Measurements from ENCODE around the gene GAS6. TPM values are rescaled to one million over a fixed set of nuclear protein-coding genes. Genes with fewer than 3 reads are reported as not detected.
A peak's percentile ranks its signal among the peaks of the same experiment; 100 is the strongest.

The GAS6 gene
- total RNA-seq, 1 donor from 2014 or later: 0.62 TPM

DNA sequence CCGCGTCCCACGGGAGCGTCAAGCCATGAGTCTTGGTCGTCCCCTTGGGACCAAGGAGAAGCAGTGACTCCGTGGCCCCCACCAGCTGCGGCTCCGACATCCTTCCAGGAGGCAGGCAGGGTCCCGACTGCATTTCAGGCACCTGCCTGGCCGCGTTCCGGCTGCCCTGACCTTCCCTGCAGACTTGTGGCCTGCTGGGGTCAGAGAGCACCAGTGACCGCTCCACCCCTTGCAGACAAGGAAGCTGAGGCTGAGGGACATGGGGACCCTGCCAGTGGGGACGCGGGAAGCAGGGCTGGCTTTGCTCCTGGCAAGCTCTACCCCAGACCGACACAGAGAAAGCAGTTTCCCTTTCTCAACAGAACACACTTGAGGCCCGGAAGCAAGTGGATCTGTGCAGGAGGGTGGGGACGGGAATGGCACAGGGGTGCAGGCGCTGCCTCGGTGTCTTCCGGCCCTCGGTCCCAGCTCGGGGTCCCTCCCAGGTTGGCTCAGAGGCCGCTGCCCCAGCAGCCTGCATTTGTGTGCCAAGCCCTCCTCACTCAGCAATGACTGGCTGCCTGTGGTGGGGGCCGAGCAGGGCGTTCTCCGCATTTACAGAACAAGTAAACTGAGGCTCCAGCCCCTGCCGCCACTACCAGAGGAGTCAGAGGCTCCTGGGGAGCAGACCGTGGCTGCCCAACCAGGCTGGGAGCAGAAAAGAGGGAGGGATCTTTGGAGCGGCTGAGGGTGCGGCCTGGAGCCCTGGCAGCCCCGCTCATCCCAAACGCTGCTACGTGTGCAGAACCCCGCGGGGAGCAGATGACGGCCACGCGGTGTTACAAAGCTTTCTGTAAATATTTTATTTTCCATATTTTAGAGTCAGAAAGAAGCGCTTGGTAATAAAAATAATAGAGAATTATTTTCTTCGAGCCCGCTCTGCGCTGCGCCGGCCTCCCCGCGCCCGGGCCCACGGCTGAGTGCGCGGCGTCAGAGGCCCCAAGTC is 43.9 kb downstream of the GAS6 start:
- no peak overlapping the region for H3K4me3 Mint-ChIP-seq
- H3K36me3 Mint-ChIP-seq (ENCODE audit: low read depth): peaks cover 8% of the 10 kb centered on the region
- no peak for DNase-seq (ENCODE audit: low spot score)
- no peak overlapping the region for H3K27ac Mint-ChIP-seq
- H3K4me1 Mint-ChIP-seq (ENCODE audit: low read depth): peaks cover 22% of the 10 kb centered on the region
- H3K27me3 Mint-ChIP-seq (ENCODE audit: insufficient read depth): no peaks in the 10 kb centered on the region
- intact Hi-C loops (cut with micrococcal nuclease): loop anchor here (5.0 kb wide), 2 partner anchors 307 to 327 kb away; no protein-coding TSS in a partner anchor
- no peaks in the 10 kb centered on the region for H3K9me3 Mint-ChIP-seq

DNA sequence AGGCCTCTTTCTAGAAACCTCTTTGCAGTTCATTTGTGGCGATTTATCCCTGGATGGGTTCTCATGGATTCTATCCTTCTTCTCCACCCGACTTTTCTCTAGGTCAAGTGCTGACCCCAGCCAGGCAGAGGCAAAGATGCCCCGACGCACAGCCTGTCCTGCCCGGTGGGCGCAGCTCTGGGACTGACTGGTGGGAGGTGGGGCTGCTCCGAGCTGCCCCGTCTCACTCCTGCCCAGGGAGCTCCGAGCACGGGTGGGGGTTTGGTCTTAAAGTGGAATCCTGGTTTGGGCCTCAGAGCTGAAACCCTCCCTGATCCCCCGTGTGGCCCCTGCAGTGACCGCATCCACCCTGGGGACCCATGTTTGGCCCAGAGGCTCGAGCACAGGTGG is 44.5 kb downstream of the GAS6 start:
- Mint-ChIP-seq H3K9me3 (no peaks in the 10 kb centered on the region), H3K4me3 (no peak overlapping the region), H3K27me3 (ENCODE audit: insufficient read depth) (no peaks in the 10 kb centered on the region), H3K27ac (no peak overlapping the region), H3K4me1 (ENCODE audit: low read depth) (peaks cover 22% of the 10 kb centered on the region), H3K36me3 (ENCODE audit: low read depth) (peaks cover 8% of the 10 kb centered on the region)
- no peak for DNase-seq (ENCODE audit: low spot score)
- intact Hi-C loops (cut with micrococcal nuclease): loop anchor here (5.0 kb wide), 2 partner anchors 308 to 328 kb away; no protein-coding TSS in a partner anchor

DNA sequence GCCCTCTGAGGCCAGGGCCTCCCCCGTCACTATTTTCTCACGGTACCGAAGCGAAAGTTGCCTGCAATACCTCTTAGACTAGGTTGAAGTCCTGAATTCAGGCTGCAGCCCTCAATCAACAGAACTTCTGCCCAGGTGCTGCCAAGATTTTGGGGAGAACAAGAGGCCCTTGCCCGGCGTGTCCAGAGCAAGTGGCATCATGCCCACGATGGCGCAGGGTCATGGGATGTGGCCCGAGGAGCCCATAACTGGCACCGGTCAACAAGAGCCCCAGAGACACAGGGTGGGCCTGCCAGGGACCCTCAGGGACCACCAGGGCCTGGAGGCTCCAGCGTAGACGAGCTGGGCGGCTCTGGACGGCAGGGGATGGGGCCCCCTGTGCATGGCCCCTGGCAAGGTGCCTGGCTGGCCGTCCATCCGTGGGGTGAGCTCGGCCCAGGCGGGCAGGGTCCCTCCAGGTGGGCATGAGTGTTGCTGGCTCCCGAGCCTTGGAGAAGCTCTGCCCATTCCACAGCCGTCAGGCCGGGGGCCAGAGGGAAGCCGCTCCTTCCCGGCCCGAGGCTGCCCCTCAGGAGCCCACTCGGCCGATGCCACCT is 45.1 kb downstream of the GAS6 start:
- Mint-ChIP-seq H3K4me3 (no peak overlapping the region), H3K27me3 (ENCODE audit: insufficient read depth) (no peaks in the 10 kb centered on the region), H3K9me3 (no peaks in the 10 kb centered on the region), H3K27ac (no peak overlapping the region), H3K4me1 (ENCODE audit: low read depth) (peaks cover 22% of the 10 kb centered on the region), H3K36me3 (ENCODE audit: low read depth) (peaks cover 8% of the 10 kb centered on the region)
- no peak for DNase-seq (ENCODE audit: low spot score)
- intact Hi-C loops (cut with micrococcal nuclease): loop anchor here (5.0 kb wide), 2 partner anchors 309 to 329 kb away; no protein-coding TSS in a partner anchor

DNA sequence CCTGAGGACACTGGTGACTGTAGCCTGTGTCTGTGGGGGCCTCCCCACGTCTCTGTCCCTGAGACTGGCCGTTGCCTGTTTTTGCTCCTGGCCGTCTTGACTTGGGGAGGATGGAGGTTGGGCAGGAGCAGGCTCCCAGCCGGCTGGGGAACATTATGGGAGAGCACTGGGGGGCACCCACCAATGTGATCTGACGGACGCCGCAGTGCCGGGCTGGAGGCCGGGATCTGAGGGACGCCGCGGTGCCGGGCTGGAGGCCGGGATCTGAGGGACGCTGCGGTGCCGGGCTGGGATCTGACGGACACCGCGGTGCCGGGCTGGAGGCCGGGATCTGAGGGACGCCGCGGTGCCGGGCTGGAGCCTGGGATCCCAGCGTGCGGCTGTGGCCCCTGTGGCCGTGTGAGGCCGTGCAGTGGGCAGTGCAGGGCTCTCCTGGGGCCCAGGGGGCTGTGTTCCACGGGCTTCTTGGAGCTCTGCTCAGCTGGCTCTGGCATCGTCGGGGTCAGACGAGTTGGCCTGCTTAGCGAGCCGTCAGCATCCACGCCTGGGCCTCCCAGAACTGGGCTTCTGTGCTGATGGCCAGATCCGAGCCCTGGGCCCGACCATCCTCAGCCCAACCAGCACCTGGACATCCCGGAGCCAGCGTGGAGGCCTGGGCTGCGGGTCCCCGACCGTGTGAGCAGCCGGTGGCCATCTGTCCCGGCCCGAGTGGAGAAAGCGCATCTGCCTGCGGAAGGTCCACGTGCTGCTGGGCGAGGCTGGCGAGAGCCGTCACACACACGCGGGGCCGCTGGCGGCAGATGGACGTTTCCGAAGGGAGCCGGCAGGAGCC is 45.8 kb downstream of the GAS6 start:
- H3K27ac Mint-ChIP-seq: no peak overlapping the region
- peaks cover 8% of the 10 kb centered on the region for H3K36me3 Mint-ChIP-seq (ENCODE audit: low read depth)
- H3K9me3 Mint-ChIP-seq: no peaks in the 10 kb centered on the region
- peaks cover 22% of the 10 kb centered on the region for H3K4me1 Mint-ChIP-seq (ENCODE audit: low read depth)
- no peaks in the 10 kb centered on the region for H3K27me3 Mint-ChIP-seq (ENCODE audit: insufficient read depth)
- intact Hi-C loops (cut with micrococcal nuclease): loop anchor here (1.0 to 5.0 kb wide), 7 partner anchors 86 to 417 kb away; partner anchors contain the start of gene CDC16
- H3K4me3 Mint-ChIP-seq: no peak overlapping the region
- no peak for DNase-seq (ENCODE audit: low spot score)

DNA sequence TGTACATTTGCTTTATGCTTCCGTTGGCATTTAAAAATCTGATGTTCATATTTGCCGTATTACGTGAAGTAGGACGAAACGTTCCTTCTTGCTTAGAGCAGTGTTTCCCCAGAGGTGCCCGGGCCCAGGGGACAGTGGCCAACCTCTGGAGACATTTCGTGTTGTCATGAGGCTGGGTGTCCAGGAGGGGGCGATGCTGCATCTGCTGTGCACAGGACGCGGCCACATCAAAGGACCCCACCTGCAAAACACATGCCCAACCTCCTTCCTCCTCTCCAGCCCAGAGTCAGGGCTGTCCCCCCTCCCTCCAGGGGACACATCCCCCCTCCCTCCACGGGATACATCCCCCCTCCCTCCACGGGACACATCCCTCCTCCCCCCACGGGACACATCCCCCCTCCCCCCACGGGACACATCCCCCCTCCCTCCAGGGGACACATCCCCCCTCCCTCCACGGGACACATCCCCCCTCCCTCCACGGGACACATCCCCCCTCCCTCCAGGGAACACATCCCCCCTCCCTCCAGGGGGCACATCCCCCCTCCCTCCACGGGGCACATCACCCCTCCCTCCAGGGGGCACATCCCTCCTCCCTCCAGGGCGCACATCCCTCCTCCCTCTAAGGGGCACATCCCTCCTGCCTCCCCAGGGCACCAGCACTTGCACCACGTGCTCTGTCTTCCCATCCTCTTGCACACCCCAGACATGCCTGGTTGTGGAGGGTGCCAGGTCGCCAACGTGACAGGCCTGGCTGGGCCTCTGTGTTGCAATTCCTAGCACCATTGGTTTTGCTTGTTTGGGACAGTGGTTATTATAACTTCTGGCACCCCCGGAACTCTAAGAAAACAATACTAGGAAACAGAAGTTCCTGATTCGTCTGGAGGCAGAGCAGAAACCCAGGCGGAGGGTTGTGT is 46.7 kb downstream of the GAS6 start:
- Mint-ChIP-seq H3K36me3 (ENCODE audit: low read depth) (peaks cover 8% of the 10 kb centered on the region), H3K27me3 (ENCODE audit: insufficient read depth) (no peaks in the 10 kb centered on the region), H3K27ac (peak overlapping the region; percentile 72), H3K9me3 (no peaks in the 10 kb centered on the region), H3K4me1 (ENCODE audit: low read depth) (peaks cover 22% of the 10 kb centered on the region), H3K4me3 (peak overlapping the region; percentile 92)
- DNase-seq (ENCODE audit: low spot score): peak; percentile 79
- intact Hi-C loops (cut with micrococcal nuclease): loop anchor here (1.0 to 5.0 kb wide), 7 partner anchors 87 to 418 kb away; partner anchors contain the start of gene CDC16

DNA sequence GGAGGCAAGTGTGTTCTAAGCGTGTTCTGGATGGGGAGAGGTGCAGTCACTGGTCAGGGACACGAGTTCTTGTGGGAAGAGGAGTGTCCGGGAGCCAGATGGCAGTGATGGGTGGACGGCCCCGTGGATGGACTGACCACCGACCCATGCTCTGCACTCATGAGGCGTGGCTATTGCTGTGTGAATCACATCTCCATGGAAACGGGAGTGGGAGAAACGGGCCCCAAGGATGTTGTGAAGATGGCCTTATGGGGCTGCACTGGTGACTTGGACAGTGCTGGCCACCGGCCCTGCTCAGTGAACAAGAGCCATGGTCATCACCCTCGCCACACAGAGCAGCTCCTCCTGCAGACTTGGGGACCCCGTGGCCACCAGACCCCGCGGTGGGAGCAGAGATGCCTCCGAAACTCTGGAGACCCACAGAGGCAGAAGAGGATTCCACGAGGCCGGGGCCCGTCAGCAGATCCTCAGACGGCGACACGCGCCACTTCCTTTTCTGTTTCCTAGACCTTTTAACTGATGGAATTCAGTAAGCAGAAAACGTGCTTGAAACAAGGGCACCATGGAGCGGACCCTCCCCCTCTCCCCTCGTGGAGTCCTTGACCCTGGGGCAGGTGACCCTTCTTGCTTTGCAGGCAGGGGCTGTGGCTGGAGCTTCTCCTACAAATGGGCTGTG is 47.5 kb downstream of the GAS6 start:
- Mint-ChIP-seq H3K4me3 (peak overlapping the region; percentile 92), H3K36me3 (ENCODE audit: low read depth) (peaks cover 8% of the 10 kb centered on the region), H3K9me3 (no peaks in the 10 kb centered on the region), H3K4me1 (ENCODE audit: low read depth) (peaks cover 22% of the 10 kb centered on the region), H3K27ac (peak overlapping the region; percentile 72), H3K27me3 (ENCODE audit: insufficient read depth) (no peaks in the 10 kb centered on the region)
- intact Hi-C loops (cut with micrococcal nuclease): loop anchor here (2.0 to 5.0 kb wide), 4 partner anchors 250 to 418 kb away; partner anchors contain the start of gene CDC16
- no peak for DNase-seq (ENCODE audit: low spot score)

DNA sequence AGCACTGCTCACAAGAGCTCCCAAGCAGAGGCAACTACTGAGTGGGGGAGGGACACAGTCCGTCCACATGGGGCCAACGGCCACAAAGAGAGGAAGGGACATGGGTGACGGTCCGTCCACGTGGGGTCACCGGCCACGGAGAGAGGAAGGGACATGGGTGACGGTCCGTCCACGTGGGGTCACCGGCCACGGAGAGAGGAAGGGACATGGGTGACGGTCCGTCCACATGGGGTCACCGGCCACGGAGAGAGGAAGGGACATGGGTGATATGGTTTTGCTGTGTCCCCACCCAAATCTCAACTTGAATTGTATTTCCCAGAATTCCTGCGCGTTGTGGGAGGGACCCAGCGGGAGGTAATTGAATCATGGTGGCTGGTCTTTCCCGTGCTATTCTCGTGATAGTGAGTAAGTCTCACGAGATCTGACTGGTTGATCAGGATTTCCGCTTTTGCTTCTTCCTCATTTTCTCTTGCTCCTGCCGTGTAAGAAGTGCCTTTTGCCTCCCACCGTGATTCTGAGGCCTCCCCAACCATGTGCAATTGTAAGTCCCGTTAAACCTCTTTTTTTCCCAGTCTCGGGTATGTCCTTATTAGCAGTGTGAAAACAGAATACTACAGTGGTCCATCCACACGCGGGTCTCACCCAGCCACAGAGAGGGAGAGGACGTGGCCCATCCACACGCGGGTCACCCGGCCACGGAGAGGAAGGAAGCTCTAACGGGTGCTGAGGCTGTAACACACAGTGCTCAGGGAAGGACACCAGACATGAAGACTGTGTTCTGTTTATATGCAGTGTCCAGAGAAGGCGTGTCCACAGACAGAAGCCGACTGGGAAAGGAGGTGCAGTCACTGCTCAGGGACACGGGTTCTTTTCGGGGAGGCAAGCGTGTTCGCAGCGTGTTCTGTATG is 48.5 kb downstream of the GAS6 start:
- Mint-ChIP-seq H3K36me3 (ENCODE audit: low read depth) (peaks cover 8% of the 10 kb centered on the region), H3K9me3 (peaks cover under 1% of the 10 kb centered on the region), H3K27me3 (ENCODE audit: insufficient read depth) (no peaks in the 10 kb centered on the region), H3K4me3 (peak overlapping the region; percentile 92), H3K27ac (peak overlapping the region; percentile 68), H3K4me1 (ENCODE audit: low read depth) (peaks cover 22% of the 10 kb centered on the region)
- intact Hi-C loops (cut with micrococcal nuclease): loop anchor here (1.0 to 5.0 kb wide), 5 partner anchors 251 to 466 kb away; partner anchors contain the start of genes CDC16 and UPF3A
- DNase-seq (ENCODE audit: low spot score): peak; percentile 32

DNA sequence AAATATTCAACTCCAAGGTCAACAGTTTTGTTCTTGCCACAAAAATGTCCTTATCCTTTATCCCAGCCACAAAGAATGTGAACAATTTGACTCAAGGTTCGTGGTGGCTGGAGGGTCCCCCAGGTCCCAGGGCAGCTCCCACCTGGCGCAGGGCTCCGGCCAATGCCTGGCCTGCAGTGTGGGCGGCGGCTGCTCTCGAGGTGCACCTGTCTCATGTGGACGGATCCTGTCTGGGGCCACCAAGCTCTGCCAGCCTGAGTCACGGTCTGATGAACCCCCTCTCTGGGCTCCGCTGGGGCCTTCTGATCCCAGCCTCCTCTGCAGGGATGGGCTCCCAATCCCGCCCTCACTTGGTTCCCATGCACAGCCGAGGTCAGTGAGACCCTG is 49.4 kb downstream of the GAS6 start:
- intact Hi-C loops (cut with micrococcal nuclease): no loop called here

DNA sequence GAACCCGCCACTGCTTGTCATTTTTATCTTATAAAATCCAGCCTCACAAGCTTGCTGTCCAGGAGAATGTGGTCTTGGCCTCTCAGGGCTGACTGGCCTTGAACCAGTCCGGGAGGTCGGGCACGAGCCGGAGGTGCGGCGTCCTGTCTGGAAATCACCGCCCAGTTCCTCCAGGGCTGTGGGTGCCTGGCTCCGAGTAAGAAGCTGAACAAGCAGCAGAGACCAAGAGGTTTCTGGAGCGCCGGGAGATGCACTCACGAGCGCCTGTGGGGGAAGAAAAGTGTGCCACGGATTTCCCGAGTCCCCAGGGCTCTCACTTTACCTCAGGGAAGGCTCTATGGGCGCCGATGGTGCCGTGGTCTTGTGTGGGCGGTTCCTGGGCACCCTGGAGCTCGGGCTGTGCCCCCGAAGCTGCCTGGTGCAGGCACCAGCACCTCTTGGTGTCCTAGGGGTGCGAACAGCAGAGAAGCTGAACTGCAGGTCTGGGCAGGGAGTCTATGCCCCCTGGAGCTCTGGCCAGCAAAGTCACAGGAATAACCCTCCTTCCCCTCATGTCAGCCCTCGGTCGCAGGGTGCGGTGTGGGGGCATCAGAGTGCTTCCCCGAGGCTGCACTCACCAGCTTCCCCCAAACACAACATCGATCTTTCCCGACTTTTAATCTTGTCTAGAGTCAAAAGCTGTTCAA is 50.0 kb downstream of the GAS6 start:
- no peak overlapping the region for H3K27ac Mint-ChIP-seq
- peaks cover 22% of the 10 kb centered on the region for H3K4me1 Mint-ChIP-seq (ENCODE audit: low read depth)
- no peak for DNase-seq (ENCODE audit: low spot score)
- intact Hi-C loops (cut with micrococcal nuclease): no loop called here
- H3K36me3 Mint-ChIP-seq (ENCODE audit: low read depth): peaks cover 8% of the 10 kb centered on the region
- no peak overlapping the region for H3K4me3 Mint-ChIP-seq
- H3K9me3 Mint-ChIP-seq: peaks cover 5% of the 10 kb centered on the region
- no peaks in the 10 kb centered on the region for H3K27me3 Mint-ChIP-seq (ENCODE audit: insufficient read depth)

More for the DNA sequence above, 49.4 kb downstream of the GAS6 start:
- H3K27me3 Mint-ChIP-seq (ENCODE audit: insufficient read depth): no peaks in the 10 kb centered on the region
- no peak overlapping the region for H3K27ac Mint-ChIP-seq
- H3K36me3 Mint-ChIP-seq (ENCODE audit: low read depth): peaks cover 8% of the 10 kb centered on the region
- DNase-seq (ENCODE audit: low spot score): no peak
- peaks cover 4% of the 10 kb centered on the region for H3K9me3 Mint-ChIP-seq
- peaks cover 22% of the 10 kb centered on the region for H3K4me1 Mint-ChIP-seq (ENCODE audit: low read depth)
- no peak overlapping the region for H3K4me3 Mint-ChIP-seq

DNA sequence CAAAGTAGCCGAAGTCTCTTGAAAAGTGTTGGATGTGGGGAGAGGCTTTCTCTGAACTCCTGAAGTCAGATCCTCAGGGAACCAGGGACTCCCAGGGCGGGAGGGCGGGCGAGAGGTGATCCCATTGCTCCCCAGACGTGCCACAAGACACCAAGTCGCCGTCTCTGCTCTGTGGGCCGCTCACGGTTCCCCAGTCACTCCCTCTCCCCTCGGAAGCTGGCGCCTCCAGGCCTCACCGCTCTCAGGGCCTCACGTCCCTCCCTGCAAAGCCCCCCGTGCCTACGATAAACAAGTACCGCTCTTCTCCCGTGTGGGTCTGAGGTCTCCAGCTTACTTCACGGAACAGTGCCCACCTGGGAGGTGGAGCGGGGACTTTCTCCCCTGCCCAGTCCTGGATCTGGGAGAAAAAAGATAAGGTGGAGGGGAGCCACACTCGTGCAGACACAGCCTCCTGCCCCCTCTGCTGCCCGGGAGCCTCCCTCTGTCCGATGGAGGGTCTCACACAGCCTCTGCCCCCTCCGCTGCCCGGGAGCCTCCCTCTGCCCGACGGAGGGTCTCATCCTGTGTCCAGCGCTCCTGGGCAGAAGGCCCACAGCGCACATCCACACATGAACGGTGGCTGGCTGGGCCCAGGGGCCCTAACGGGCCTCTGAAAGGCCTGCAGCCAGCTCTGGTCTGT is 50.7 kb downstream of the GAS6 start:
- Mint-ChIP-seq H3K36me3 (ENCODE audit: low read depth) (peaks cover 8% of the 10 kb centered on the region), H3K27me3 (ENCODE audit: insufficient read depth) (no peaks in the 10 kb centered on the region), H3K4me1 (ENCODE audit: low read depth) (peaks cover 22% of the 10 kb centered on the region), H3K4me3 (no peak overlapping the region), H3K27ac (no peak overlapping the region), H3K9me3 (peaks cover 11% of the 10 kb centered on the region)
- no peak for DNase-seq (ENCODE audit: low spot score)
- intact Hi-C loops (cut with micrococcal nuclease): no loop called here
